GM18907 (cell line): Measurements from ENCODE around the gene LCE2D.

Experiments
- ATAC-seq: cut with Tn5 transposase; IDR thresholded peaks from one replicate; pipeline ENCODE4 v1.9.1; 2021; ENCODE audit warnings: mild to moderate bottlenecking, moderate library complexity; ENCODE audit not compliant: unreplicated experiment

Gene LCE2D

GRCh38 chr1:152697701-152698600, 34.8 kb downstream of the LCE2D start, which contains the start of gene LCE2A:
Gene LCE2A, plus strand, starts transcription at chr1:152698345. Its CDS starts 557 bp downstream, at chr1:152698902.
- ATAC-seq: no peak

GRCh38 chr1:152699746-152700145, 36.6 kb downstream of the LCE2D start:
- no peak for ATAC-seq

GRCh38 chr1:152707860-152708259, 44.7 kb downstream of the LCE2D start, which contains the start of gene LCE4A:
Gene LCE4A, plus strand, starts transcription at chr1:152708160. Its CDS starts 916 bp downstream, at chr1:152709076.
- ATAC-seq: no peak
